ENCODE results near the gene PAQR7.

Gene PAQR7

DNA sequence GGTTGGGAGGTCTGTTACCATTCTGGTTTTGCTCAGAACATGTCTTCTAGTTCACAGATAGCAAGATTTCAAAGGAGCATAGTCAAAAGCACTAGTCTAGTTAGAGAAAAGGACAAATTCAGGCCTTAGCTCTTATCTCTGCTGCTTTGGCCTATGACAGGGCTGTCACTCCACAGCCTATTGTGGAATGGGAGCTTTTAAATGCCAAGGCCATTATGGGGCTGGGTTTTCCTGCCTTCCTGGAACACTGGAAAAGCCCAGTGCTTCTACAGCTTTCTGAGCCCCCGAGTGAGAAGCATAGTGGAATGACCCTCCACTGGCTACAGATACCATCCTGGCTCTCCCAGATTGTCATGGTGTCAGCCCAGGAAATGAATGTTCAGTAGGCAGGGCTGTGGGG lies 46.5 kb downstream of the PAQR7 start:
- no peak for DNase-seq (ENCODE audit: low read depth)
- no peak overlapping the region for H3K4me3 ChIP-seq (ENCODE audit: low read depth, low read length)
- no peak for TF ChIP-seq CTCF (IDR thresholded peaks at IDR 0.05; ENCODE audit: insufficient read depth, low read depth, low read length, missing control alignments)

DNA sequence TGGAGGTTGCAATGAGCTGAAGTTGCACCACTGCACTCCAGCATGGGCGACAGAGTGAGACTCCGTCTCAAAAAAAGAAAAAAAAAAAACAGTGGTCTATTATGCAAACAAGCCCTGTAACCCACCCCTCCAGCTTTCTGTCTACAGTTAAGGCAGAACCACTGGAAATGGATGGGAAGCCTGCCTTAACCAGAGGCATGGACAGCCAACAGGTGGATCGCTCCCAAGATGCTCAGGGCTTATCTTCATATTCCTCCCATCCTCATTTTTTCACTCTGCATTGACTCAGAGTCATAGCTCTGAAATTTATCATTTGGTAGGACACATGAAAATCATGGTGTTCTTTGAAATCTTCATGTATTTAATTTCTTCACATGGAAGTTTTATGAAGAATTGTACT lies 47.0 kb downstream of the PAQR7 start:
- no peak overlapping the region for H3K4me3 ChIP-seq (ENCODE audit: low read depth, low read length)
- no peak for TF ChIP-seq CTCF (IDR thresholded peaks at IDR 0.05; ENCODE audit: insufficient read depth, low read depth, low read length, missing control alignments)
- no peak for DNase-seq (ENCODE audit: low read depth)

DNA sequence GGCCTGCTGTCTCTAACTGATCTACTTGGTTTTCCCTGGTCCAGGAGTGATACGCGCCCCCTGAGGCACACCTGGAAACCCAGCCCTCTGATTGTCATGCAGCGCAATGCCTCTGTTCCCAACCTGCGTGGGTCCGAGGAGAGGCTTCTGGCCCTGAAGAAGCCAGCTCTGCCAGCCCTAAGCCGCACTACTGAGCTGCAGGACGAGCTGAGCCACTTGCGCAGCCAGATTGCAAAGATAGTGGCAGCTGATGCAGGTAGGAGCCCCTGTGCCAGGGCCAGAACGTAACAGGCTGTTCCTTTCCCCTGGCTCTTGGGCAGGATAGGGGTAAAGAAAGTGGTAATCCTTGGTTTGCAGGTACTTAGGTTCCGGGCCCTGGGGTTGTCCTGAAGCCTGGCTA lies 48.9 kb downstream of the PAQR7 start:
- DNase-seq (ENCODE audit: low read depth), result no peak
- no peak overlapping the region for H3K4me3 ChIP-seq (ENCODE audit: low read depth, low read length)
- no peak for TF ChIP-seq CTCF (IDR thresholded peaks at IDR 0.05; ENCODE audit: insufficient read depth, low read depth, low read length, missing control alignments)

DNA sequence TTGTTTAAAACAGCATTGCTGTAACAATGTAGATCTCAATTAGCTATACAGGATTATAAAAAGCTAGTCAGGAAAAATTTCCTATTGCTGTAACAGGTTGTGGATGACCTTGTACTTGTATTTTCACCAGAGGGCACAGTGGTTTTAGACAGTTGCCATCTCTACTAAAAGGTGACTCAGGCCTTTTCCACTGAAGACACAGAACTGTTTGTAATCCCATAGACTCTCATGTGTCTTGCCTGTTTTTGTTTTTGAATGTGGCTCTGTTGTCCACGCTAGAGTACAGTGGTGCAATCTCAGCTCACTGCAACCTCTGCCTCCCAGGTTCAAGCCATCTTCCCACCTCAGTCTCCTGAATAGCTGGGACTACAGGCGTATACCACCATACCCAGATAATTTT lies 49.9 kb downstream of the PAQR7 start:
- no peak overlapping the region for H3K4me3 ChIP-seq (ENCODE audit: low read depth, low read length)
- DNase-seq (ENCODE audit: low read depth), result no peak
- no peak for TF ChIP-seq CTCF (IDR thresholded peaks at IDR 0.05; ENCODE audit: insufficient read depth, low read depth, low read length, missing control alignments)

- no peak for DNase-seq (ENCODE audit: low read depth)
- no peak for TF ChIP-seq CTCF (IDR thresholded peaks at IDR 0.05; ENCODE audit: insufficient read depth, low read depth, low read length, missing control alignments)
- peak overlapping the region; percentile 94; the same call in 1 of the 2 replicates for H3K4me3 ChIP-seq (ENCODE audit: low read depth, low read length)
Measured at GRCh38 chr1:25821630-25822091, 53.8 kb downstream of the PAQR7 start.

- peak overlapping the region; percentile 94 for H3K4me3 ChIP-seq (ENCODE audit: low read depth, low read length)
- DNase-seq (ENCODE audit: low read depth), result no peak
- no peak for TF ChIP-seq CTCF (IDR thresholded peaks at IDR 0.05; ENCODE audit: insufficient read depth, low read depth, low read length, missing control alignments)
Measured at GRCh38 chr1:25821112-25821476, 54.4 kb downstream of the PAQR7 start.

Data from GM12865 (cell line).